PC-9 (cell line): Measurements from ENCODE around the gene CCDC87. TPM values are rescaled to one million over a fixed set of nuclear protein-coding genes. Genes with fewer than 3 reads are reported as not detected.
"Not testable (repeated sequence)": the region's sequence is repeated elsewhere in the genome, so short reads cannot be mapped to it uniquely, and the experiment has no call there.

Source experiments
- BruUV-seq: library from RNA; stranded (reverse); fragments of 400-500 nt; replicated peaks from 2 replicates; lab custom pipeline; 2021; lab: Mats Ljungman, UMichigan
- CTCF ChIA-PET: fragments of 300-600 bp; sonication (Branson Sonifier 250); formaldehyde crosslinking; loops from one replicate; lab custom pipeline; 2022; ENCODE audit warnings: antibody characterized with exemption; lab: Charles Lee
- POLR2A ChIA-PET: fragments of 300-600 bp; sonication (Branson Sonifier 250); formaldehyde crosslinking; loops from one replicate; lab custom pipeline; 2022; ENCODE audit warnings: antibody characterized with exemption; ENCODE audit not compliant: unreplicated experiment; lab: Charles Lee
- DNase-seq, 2 experiments: peaks; one replicate each; pipeline versions ENCODE4 v3.0.0 to v3.0.0-alpha.2; 2015 to 2022; ENCODE audit warnings: mixed read lengths in 1 of 2
- H2AFZ ChIP-seq: fragments of 200-600 bp; sonication (generic); 2 replicates; pipeline ENCODE4 v1.8.1; 2017; ENCODE audit warnings: antibody characterized with exemption
- H3F3A ChIP-seq: fragments of 200-600 bp; sonication (generic); 2 replicates; pipeline ENCODE4 v1.8.1; 2017; ENCODE audit warnings: antibody characterized with exemption, mild to moderate bottlenecking, low read depth; ENCODE audit not compliant: insufficient read depth
- H3K27ac ChIP-seq: fragments of 200-600 bp; sonication (generic); 2 replicates; pipeline ENCODE4 v1.6.1; 2016; ENCODE audit warnings: mixed run types
- H3K27me3 ChIP-seq: fragments of 200-600 bp; sonication (generic); 2 replicates; pipeline ENCODE4 v1.6.1; 2016; ENCODE audit warnings: low read depth, mixed run types; ENCODE audit not compliant: insufficient read depth
- H3K36me3 ChIP-seq: fragments of 200-600 bp; sonication (generic); 2 replicates; pipeline ENCODE4 v1.6.1; 2016; ENCODE audit warnings: low read depth, mixed run types
- H3K4me1 ChIP-seq: fragments of 200-600 bp; sonication (generic); replicated peaks from 2 replicates; pipeline ENCODE4 v1.6.1; 2016; ENCODE audit warnings: mixed run types; ENCODE audit not compliant: insufficient read depth
- H3K4me2 ChIP-seq: fragments of 200-600 bp; sonication (generic); 2 replicates; pipeline ENCODE4 v1.6.1; 2017; ENCODE audit warnings: mixed run types
- H3K4me3 ChIP-seq: fragments of 200-600 bp; sonication (generic); 2 replicates; pipeline ENCODE4 v1.6.1; 2016; ENCODE audit warnings: mixed run types
- H3K79me2 ChIP-seq: fragments of 200-600 bp; sonication (generic); 2 replicates; pipeline ENCODE4 v1.6.1; 2017; ENCODE audit warnings: low read depth, mixed run types
- H3K9me2 ChIP-seq: fragments of 200-600 bp; sonication (generic); 2 replicates; pipeline ENCODE4 v1.8.1; 2017; ENCODE audit warnings: mild to moderate bottlenecking; ENCODE audit not compliant: insufficient read depth
- H3K9me3 ChIP-seq: fragments of 200-600 bp; sonication (generic); 2 replicates; pipeline ENCODE4 v1.8.1; 2016; ENCODE audit warnings: low read depth; ENCODE audit not compliant: insufficient read depth
- H4K20me1 ChIP-seq: fragments of 200-600 bp; sonication (generic); 2 replicates; pipeline ENCODE4 v1.8.1; 2017; ENCODE audit not compliant: insufficient read depth
- CTCF ChIP-seq: fragments of 200-600 bp; sonication (generic); conservative IDR thresholded peaks from 2 replicates; pipeline ENCODE4 v1.6.1; 2017; ENCODE audit warnings: mixed run types, antibody characterized with exemption, mild to moderate bottlenecking, moderate library complexity
- EZH2 ChIP-seq: fragments of 200-600 bp; sonication (generic); IDR thresholded peaks from 2 replicates; pipeline ENCODE4 v1.8.0; 2017; ENCODE audit warnings: antibody characterized with exemption, low read depth
- intact Hi-C: fragments of 100-400 bp; cut with micrococcal nuclease; formaldehyde crosslinking; loops from one replicate; pipeline ENCODE4 v1.10.0; 2022; ENCODE audit not compliant: unreplicated experiment
- total RNA-seq: library from RNA; stranded (reverse); gene quantifications from 2 replicates; pipeline ENCODE4 v1.2.3, GENCODE V29; 2021

The CCDC87 gene
- total RNA-seq, 1 experiment from 2014 or later: 1.0 TPM

- H4K20me1 ChIP-seq: no peaks in the 10 kb centered on the region
- peak within 1 kb of the TSS; percentile 90 for H2AFZ ChIP-seq
- no peaks in the 10 kb centered on the region for H3K9me2 ChIP-seq
- TF ChIP-seq CTCF: no peak
- no peak for TF ChIP-seq EZH2
- ChIA-PET POLR2A (interaction anchor here (0.5 to 0.8 kb wide), 4 partner anchors 22 to 229 kb away, joined by 3 to 9 read pairs (median 6); partner anchors contain the start of genes CTSF and RBM14), CTCF (no interaction called here)
- no peak within 1 kb of the TSS for H3K27ac ChIP-seq
- peaks cover 33% of the 10 kb centered on the region for H3K27me3 ChIP-seq
- no TSS peak for BruUV-seq
- H3K36me3 ChIP-seq: no peaks in the 10 kb centered on the region
- H3K4me3 ChIP-seq: peak within 1 kb of the TSS; percentile 87
- H3F3A ChIP-seq: peaks cover 14% of the 10 kb centered on the region; the same call in 1 of the 2 replicates
- H3K79me2 ChIP-seq: no peaks in the 10 kb centered on the region
- intact Hi-C loops: loop anchor here (2.0 kb wide), 2 partner anchors 22 to 72 kb away; partner anchors contain the start of gene CTSF
- DNase-seq: no peak
- peak within 1 kb of the TSS; percentile 95 for H3K4me2 ChIP-seq
- no peaks in the 10 kb centered on the region for H3K9me3 ChIP-seq
- peaks cover 13% of the 10 kb centered on the region for H3K4me1 ChIP-seq
These were observed 46.4 kb downstream of the CCDC87 start, which contains the start of gene ACTN3 for GRCh38 chr11:66546368-66546965. Gene ACTN3, plus strand, starts transcription at chr11:66546903. Its CDS starts 35 bp downstream, at chr11:66546938.

- peaks cover 33% of the 10 kb centered on the region for H3K27me3 ChIP-seq
- H3K4me1 ChIP-seq: peaks cover 13% of the 10 kb centered on the region
- H3K9me3 ChIP-seq: no peaks in the 10 kb centered on the region
- H3F3A ChIP-seq: peaks cover 14% of the 10 kb centered on the region; the same call in 1 of the 2 replicates
- H3K9me2 ChIP-seq: no peaks in the 10 kb centered on the region
- ChIA-PET POLR2A (interaction anchor here (0.5 to 0.8 kb wide), 5 partner anchors 19 to 228 kb away, joined by 3 to 9 read pairs (median 6); partner anchors contain the start of genes CTSF and RBM14), CTCF (interaction anchor here (0.6 kb wide), 2 partner anchors 79 to 1317 kb away, joined by 3 to 5 read pairs; partner anchors contain the start of gene PELI3)
- H3K36me3 ChIP-seq: no peaks in the 10 kb centered on the region
- no peaks in the 10 kb centered on the region for H3K79me2 ChIP-seq
- H3K4me2 ChIP-seq: peak within 1 kb of the TSS; percentile 95
- DNase-seq: peak; percentile 89 to 98
- peak within 1 kb of the TSS; percentile 90 for H2AFZ ChIP-seq
- H4K20me1 ChIP-seq: no peaks in the 10 kb centered on the region
- intact Hi-C loops: loop anchor here (2.0 kb wide), 2 partner anchors 23 to 73 kb away; partner anchors contain the start of gene CTSF
- H3K4me3 ChIP-seq: peak within 1 kb of the TSS; percentile 87
- no TSS peak for BruUV-seq
- TF ChIP-seq CTCF (no peak), EZH2 (no peak)
- H3K27ac ChIP-seq: no peak within 1 kb of the TSS
These were observed 47.0 kb downstream of the CCDC87 start, which contains the start of gene ZDHHC24 for GRCh38 chr11:66545701-66546367. Gene ZDHHC24, minus strand, starts transcription at chr11:66546048. Its CDS starts 45 bp downstream, at chr11:66546003.

- BruUV-seq: TSS peak; percentile 57
- H3K27ac ChIP-seq, H4K20me1 ChIP-seq, CTCF ChIA-PET, H3K9me3 ChIP-seq, H3K36me3 ChIP-seq, intact Hi-C loops, DNase-seq, H3K9me2 ChIP-seq, H3K79me2 ChIP-seq: not testable (repeated sequence)
- H3K4me3 ChIP-seq: peak overlapping the region; percentile 87
- POLR2A ChIA-PET: interaction anchor here (0.6 kb wide), 1 partner anchor 113 kb away, joined by 7 read pairs; no protein-coding TSS in a partner anchor
- H3K27me3 ChIP-seq: peaks cover 30% of the 10 kb centered on the region
- H3K4me2 ChIP-seq: peak overlapping the region; percentile 95
- H3K4me1 ChIP-seq: peaks cover 13% of the 10 kb centered on the region
- H2AFZ ChIP-seq: peak overlapping the region; percentile 90; the same call in 1 of the 2 replicates
- H3F3A ChIP-seq: peaks cover 14% of the 10 kb centered on the region; the same call in 1 of the 2 replicates
These were observed 47.9 kb downstream of the CCDC87 start for GRCh38 chr11:66544952-66545351.
